IPS DF 6.9 (cell line): Measurements from ENCODE around the gene POTEB3.
"Not testable (repeated sequence)": the region's sequence is repeated elsewhere in the genome, so short reads cannot be mapped to it uniquely, and the experiment has no call there.

Experiments used
- DNase-seq: peaks from one replicate; pipeline ENCODE4 v3.0.0-alpha.2; 2013; ENCODE audit warnings: low read depth, low spot score
- H3K27ac ChIP-seq: one replicate; pipeline ENCODE4 v1.5.1; 2013; ENCODE audit warnings: low read length, control low read depth
- H3K27me3 ChIP-seq: 2 replicates; pipeline ENCODE4 v1.6.1; 2013; ENCODE audit warnings: mild to moderate bottlenecking, low read length; ENCODE audit not compliant: control insufficient read depth, insufficient read depth
- H3K36me3 ChIP-seq: 2 replicates; pipeline ENCODE4 v1.6.1; 2013; ENCODE audit warnings: low read length; ENCODE audit not compliant: control insufficient read depth, insufficient read depth
- H3K4me1 ChIP-seq: 2 replicates; pipeline ENCODE4 v1.6.1; 2013; ENCODE audit warnings: low read length; ENCODE audit not compliant: control insufficient read depth, insufficient read depth
- H3K4me3 ChIP-seq: 2 replicates; pipeline ENCODE4 v1.5.1; 2013; ENCODE audit warnings: mild to moderate bottlenecking, low read length
- H3K9me3 ChIP-seq: 2 replicates; pipeline ENCODE4 v1.6.1; 2013; ENCODE audit warnings: low read length, inconsistent platforms; ENCODE audit not compliant: control insufficient read depth, insufficient read depth
- WGBS: extraction: QIAGEN DNeasy Blood & Tissue Kit; methylation state at CpG from one replicate; pipeline ENCODE4 v1.1.7; 2013; ENCODE audit warnings: mixed read lengths, missing lambda C conversion rate; ENCODE audit not compliant: insufficient read length, insufficient coverage; 5-methylcytosine and 5-hydroxymethylcytosine counted together

The POTEB3 gene

GRCh38 chr15:21440399-21440798, at the start of gene POTEB3:
TSS of gene POTEB3 (minus strand) at chr15:21440499. CDS start at chr15:21440011, 488 bp downstream.
- not testable (repeated sequence) for DNase-seq

GRCh38 chr15:21453683-21454082, 13.4 kb upstream of the POTEB3 start:
- not testable (repeated sequence) for H3K27me3 ChIP-seq, DNase-seq, H3K36me3 ChIP-seq, H3K4me3 ChIP-seq, H3K27ac ChIP-seq, H3K4me1 ChIP-seq, H3K9me3 ChIP-seq
- no CpG with 5 or more reads among the region's 6 CpGs for WGBS

More at GRCh38 chr15:21440399-21440798, at the start of gene POTEB3:
- H3K27me3 ChIP-seq, H3K27ac ChIP-seq, H3K4me3 ChIP-seq, H3K36me3 ChIP-seq, H3K9me3 ChIP-seq, H3K4me1 ChIP-seq: not testable (repeated sequence)
- WGBS: no CpG with 5 or more reads among the region's 35 CpGs

GRCh38 chr15:21451920-21452563, 11.7 kb upstream of the POTEB3 start:
- WGBS: no CpG with 5 or more reads among the region's 72 CpGs

GRCh38 chr15:21451487-21451886, 11.2 kb upstream of the POTEB3 start:
- not testable (repeated sequence) for H3K4me3 ChIP-seq, H3K27me3 ChIP-seq, DNase-seq, H3K4me1 ChIP-seq, H3K9me3 ChIP-seq, H3K36me3 ChIP-seq, H3K27ac ChIP-seq
- no CpG with 5 or more reads among the region's 41 CpGs for WGBS

More at GRCh38 chr15:21451920-21452563, 11.7 kb upstream of the POTEB3 start:
- not testable (repeated sequence) for H3K9me3 ChIP-seq, H3K4me1 ChIP-seq, H3K27me3 ChIP-seq, H3K4me3 ChIP-seq, H3K36me3 ChIP-seq, DNase-seq, H3K27ac ChIP-seq

GRCh38 chr15:21407366-21407765, 32.9 kb downstream of the POTEB3 start:
- not testable (repeated sequence) for H3K27ac ChIP-seq, H3K4me1 ChIP-seq, H3K27me3 ChIP-seq, H3K4me3 ChIP-seq, H3K36me3 ChIP-seq, DNase-seq, H3K9me3 ChIP-seq
- no CpG with 5 or more reads among the region's 4 CpGs for WGBS

- not testable (repeated sequence) for H3K27ac ChIP-seq, H3K4me3 ChIP-seq, H3K9me3 ChIP-seq, H3K36me3 ChIP-seq, H3K27me3 ChIP-seq, H3K4me1 ChIP-seq, DNase-seq
- WGBS: no CpG with 5 or more reads among the region's 4 CpGs
Measured at GRCh38 chr15:21401531-21401930, 38.8 kb downstream of the POTEB3 start.

- not testable (repeated sequence) for H3K36me3 ChIP-seq, H3K9me3 ChIP-seq, H3K27me3 ChIP-seq, DNase-seq, H3K27ac ChIP-seq, H3K4me1 ChIP-seq, H3K4me3 ChIP-seq
- no CpG with 5 or more reads among the region's 4 CpGs for WGBS
Measured at GRCh38 chr15:21399111-21399510, 41.2 kb downstream of the POTEB3 start.

GRCh38 chr15:21398511-21398910, 41.8 kb downstream of the POTEB3 start:
- no CpG with 5 or more reads among the region's 5 CpGs for WGBS
- not testable (repeated sequence) for DNase-seq, H3K9me3 ChIP-seq, H3K27ac ChIP-seq, H3K36me3 ChIP-seq, H3K4me1 ChIP-seq, H3K4me3 ChIP-seq, H3K27me3 ChIP-seq

GRCh38 chr15:21397656-21398055, 42.6 kb downstream of the POTEB3 start:
- no CpG with 5 or more reads among the region's 2 CpGs for WGBS
- H3K27me3 ChIP-seq, H3K9me3 ChIP-seq, H3K4me1 ChIP-seq, H3K4me3 ChIP-seq, H3K27ac ChIP-seq, DNase-seq, H3K36me3 ChIP-seq: not testable (repeated sequence)

GRCh38 chr15:21397186-21397585, 43.1 kb downstream of the POTEB3 start:
- not testable (repeated sequence) for H3K4me3 ChIP-seq, DNase-seq, H3K27me3 ChIP-seq, H3K9me3 ChIP-seq, H3K4me1 ChIP-seq, H3K36me3 ChIP-seq, H3K27ac ChIP-seq
- WGBS: no CpG with 5 or more reads among the region's 2 CpGs

GRCh38 chr15:21385961-21386360, 54.3 kb downstream of the POTEB3 start:
- H3K36me3 ChIP-seq, H3K27ac ChIP-seq, H3K27me3 ChIP-seq, DNase-seq, H3K4me1 ChIP-seq, H3K9me3 ChIP-seq, H3K4me3 ChIP-seq: not testable (repeated sequence)
- WGBS: no CpG with 5 or more reads among the region's 25 CpGs
